Measurements from ENCODE around the gene C11orf91.
"Not testable (repeated sequence)": the region's sequence is repeated elsewhere in the genome, so short reads cannot be mapped to it uniquely, and the experiment has no call there.

Gene C11orf91

GRCh38 chr11:33696411-33696810 lies 4.2 kb downstream of the C11orf91 start:
- no peak for DNase-seq (ENCODE audit: low read depth)

- DNase-seq (ENCODE audit: low read depth): no peak
These were observed 5.5 kb downstream of the C11orf91 start for GRCh38 chr11:33695051-33695566.

- DNase-seq (ENCODE audit: low read depth): no peak
These were observed 6.1 kb downstream of the C11orf91 start for GRCh38 chr11:33694346-33695050.

- no peak for DNase-seq (ENCODE audit: low read depth)
These were observed 8.1 kb downstream of the C11orf91 start for GRCh38 chr11:33692541-33692940.

GRCh38 chr11:33692013-33692504 lies 8.6 kb downstream of the C11orf91 start:
- DNase-seq (ENCODE audit: low read depth): no peak

GRCh38 chr11:33691066-33691864 lies 9.4 kb downstream of the C11orf91 start:
- DNase-seq (ENCODE audit: low read depth): no peak

DNA sequence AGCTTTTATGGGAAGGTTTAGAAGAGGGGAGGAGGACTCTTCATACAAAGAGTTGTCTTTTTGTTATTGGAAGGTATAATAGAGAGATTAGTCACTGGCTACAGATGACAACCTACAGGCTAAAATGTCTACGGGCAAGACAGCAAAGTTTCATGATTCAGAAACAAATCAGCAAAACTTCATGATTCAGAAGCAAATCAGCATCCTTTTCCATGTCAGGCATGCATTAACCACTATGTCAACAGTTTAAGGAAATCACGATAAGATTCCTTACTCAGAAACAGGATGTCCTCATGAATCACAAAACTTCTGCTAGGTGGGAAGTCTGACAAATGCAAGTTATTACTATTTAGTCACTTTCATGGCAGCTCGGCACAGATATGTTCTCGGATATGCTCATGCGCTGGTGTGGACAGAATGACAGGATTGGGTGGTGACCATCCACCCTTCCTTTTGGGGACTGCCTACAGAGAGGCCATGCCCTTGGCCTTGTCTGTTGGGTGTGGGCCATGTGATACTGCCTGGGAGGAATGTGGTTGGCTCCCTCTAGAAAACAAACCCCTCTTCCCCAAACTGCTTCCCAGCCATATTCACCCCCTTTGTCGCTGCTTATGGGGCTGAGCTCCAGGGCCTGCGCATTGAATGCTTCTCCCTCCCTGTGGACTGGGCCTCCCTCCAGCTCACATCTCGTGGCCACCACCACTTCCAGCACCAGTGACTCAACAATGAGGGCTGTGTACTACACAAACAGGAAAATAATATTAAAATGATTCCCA lies 10.1 kb downstream of the C11orf91 start:
- no peak for DNase-seq (ENCODE audit: low read depth)

- no peak for DNase-seq (ENCODE audit: low read depth)
These were observed 11.1 kb downstream of the C11orf91 start for GRCh38 chr11:33689501-33689900.

GRCh38 chr11:33689085-33689484 lies 11.5 kb downstream of the C11orf91 start:
- DNase-seq (ENCODE audit: low read depth): no peak

DNA sequence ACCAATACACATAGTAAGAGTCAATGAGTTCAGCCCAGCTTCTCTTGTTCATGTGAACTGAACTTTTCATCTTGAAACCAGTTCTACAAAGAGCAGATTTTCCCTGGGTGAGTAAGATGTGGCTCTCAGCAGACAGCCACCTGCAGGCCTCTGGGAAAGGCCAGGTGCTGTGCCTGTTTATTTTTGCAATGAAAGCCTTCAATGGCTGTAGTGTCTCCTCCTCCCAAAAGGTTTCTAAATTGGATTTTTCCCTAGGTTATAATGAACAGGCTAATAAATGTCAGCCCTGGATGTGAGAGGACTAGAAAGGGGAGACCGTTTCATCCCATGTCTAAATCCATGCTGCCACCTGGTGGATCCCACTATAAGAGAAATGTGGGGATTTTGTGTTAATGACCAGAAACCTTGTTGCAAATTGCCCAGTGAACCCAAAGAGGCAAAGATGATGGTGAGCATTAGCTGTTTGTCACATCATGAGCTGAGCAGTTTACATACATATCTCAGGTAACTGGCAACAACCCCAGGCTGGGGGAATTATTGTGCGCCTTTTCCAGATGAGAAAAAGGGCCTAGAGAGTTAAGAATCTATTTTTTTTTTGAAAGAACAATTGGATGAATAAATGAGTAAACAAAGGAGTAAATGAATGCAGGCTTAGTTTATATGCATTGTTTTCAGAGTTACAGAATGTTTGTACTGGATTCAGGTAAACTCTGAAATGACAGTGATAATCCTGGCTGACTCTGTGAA lies 12.7 kb downstream of the C11orf91 start:
- DNase-seq (ENCODE audit: low read depth): no peak

- DNase-seq (ENCODE audit: low read depth): no peak
These were observed 15.5 kb downstream of the C11orf91 start for GRCh38 chr11:33685082-33685481.

DNA sequence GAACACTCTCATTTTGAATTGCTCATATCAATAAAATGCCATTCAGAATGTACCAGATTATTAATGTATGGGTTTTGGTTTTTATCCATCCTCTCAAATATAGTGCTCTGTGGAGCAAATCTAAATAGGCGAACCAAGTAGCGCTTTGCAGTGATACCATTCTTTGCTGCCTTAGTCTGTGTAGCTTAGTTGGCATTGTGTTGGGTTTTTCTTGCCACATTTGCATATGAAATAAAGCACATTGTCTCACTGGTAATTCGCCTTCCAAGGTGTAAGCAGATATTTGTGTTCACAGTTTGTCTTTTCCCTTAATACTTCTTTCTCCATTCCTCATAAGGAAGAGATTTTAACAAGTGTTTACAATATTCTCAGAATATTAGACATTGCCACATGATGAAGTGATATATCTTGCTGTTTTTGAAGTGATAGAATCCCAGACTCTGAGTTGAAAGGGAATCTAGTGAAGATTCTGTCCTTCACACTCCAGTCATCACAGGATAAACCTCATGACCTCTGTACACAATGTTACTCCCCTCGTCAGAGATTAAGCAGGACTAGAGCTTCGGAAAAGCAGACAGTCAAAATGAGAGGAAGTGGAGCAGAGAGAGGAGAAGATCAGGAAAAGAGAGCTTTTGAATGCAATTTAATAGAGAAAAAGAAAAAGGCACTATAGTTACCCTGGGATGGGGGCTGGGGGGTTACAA lies 16.5 kb downstream of the C11orf91 start:
- no peak for DNase-seq (ENCODE audit: low read depth)

DNA sequence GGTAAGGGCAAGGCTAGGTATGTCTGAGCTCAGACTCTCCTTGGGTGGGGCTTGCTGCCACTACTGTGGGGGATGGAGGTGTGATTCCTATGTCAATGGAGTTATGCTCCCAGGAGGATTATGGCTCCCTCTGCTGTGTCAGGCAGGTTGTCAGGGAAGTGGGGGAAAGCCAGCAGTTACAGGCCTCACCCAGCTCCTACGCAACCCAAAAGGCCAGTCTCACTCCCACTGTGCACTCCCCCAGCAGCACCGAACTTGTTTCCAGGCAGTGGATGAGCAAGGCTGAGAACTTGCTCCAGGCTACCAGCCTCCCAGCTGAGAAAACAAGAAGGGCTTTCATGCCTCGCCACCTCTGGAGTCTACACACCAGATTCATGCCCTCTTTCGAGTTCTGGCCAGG lies 18.2 kb downstream of the C11orf91 start:
- DNase-seq (ENCODE audit: low read depth): no peak

- DNase-seq (ENCODE audit: low read depth): no peak
These were observed 18.6 kb downstream of the C11orf91 start for GRCh38 chr11:33682019-33682418.

DNA sequence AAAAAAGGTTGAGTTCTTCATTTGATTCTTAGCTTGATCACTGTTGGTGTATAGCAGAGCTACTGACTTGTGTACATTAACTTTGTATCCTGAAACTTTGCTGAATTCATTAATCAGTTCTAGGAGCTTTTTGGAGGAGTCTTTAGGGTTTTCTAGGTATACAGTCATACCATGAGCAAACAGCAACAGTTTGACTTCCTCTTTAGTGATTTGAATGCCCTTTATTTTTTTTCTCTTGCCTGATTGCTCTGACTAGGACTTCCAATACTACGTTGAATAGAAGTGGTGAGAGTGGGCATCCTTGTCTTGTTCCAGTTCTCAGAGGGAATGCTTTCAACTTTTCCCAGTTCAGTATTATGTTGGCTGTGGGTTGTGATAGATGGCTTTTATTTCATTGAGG lies 22.0 kb downstream of the C11orf91 start:
- not testable (repeated sequence) for DNase-seq (ENCODE audit: low read depth)

- no peak for DNase-seq (ENCODE audit: low read depth)
These were observed 26.4 kb downstream of the C11orf91 start for GRCh38 chr11:33674035-33674814.

GRCh38 chr11:33672273-33672672 lies 28.4 kb downstream of the C11orf91 start:
- DNase-seq (ENCODE audit: low read depth): no peak

- no peak for DNase-seq (ENCODE audit: low read depth)
These were observed 30.2 kb downstream of the C11orf91 start for GRCh38 chr11:33670250-33671011.

- no peak for DNase-seq (ENCODE audit: low read depth)
These were observed 30.9 kb downstream of the C11orf91 start for GRCh38 chr11:33669598-33670249.
